Endodermal cell (in vitro differentiated cells): ENCODE measurements around the gene EEFSEC. TPM values are rescaled to one million over a fixed set of nuclear protein-coding genes. Genes with fewer than 3 reads are reported as not detected.

ENCODE experiments used
- DNase-seq: peaks from one replicate; pipeline ENCODE4 v3.0.0-alpha.2; 2017
- H3K27ac ChIP-seq: 2 replicates; pipeline ENCODE4 v1.5.1; 2013; ENCODE audit warnings: mild to moderate bottlenecking, low read depth, low read length, moderate library complexity
- H3K27me3 ChIP-seq: 2 replicates; pipeline ENCODE4 v1.6.1; 2013; ENCODE audit warnings: mild to moderate bottlenecking, low read length, moderate library complexity; ENCODE audit not compliant: insufficient read depth, control insufficient read depth, poor library complexity, severe bottlenecking
- H3K36me3 ChIP-seq: 2 replicates; pipeline ENCODE4 v1.7.0; 2013; ENCODE audit warnings: mild to moderate bottlenecking, low read length, moderate library complexity; ENCODE audit not compliant: control insufficient read depth, insufficient read depth
- H3K4me1 ChIP-seq: one replicate; pipeline ENCODE4 v1.7.0; 2013; ENCODE audit warnings: low read length; ENCODE audit not compliant: control insufficient read depth, insufficient read depth
- H3K4me3 ChIP-seq: 2 replicates; pipeline ENCODE4 v1.5.1; 2013; ENCODE audit warnings: mild to moderate bottlenecking, low read length, moderate library complexity
- H3K9ac ChIP-seq: 2 replicates; pipeline ENCODE4 v1.6.1; 2013; ENCODE audit warnings: mild to moderate bottlenecking, low read length, moderate library complexity; ENCODE audit not compliant: poor library complexity, severe bottlenecking; ENCODE audit errors: extremely low read depth
- H3K9me3 ChIP-seq: 2 replicates; pipeline ENCODE4 v1.6.1; 2013; ENCODE audit warnings: mild to moderate bottlenecking, low read length, moderate library complexity; ENCODE audit not compliant: control insufficient read depth
- H3K27ac Mint-ChIP-seq: 2 replicates; pipeline ENCODE4 v1.8.0; 2020; ENCODE audit warnings: mixed read lengths
- H3K27me3 Mint-ChIP-seq: 2 replicates; pipeline ENCODE4 v1.8.0; 2021; ENCODE audit warnings: mild to moderate bottlenecking, mixed read lengths; ENCODE audit not compliant: insufficient read depth
- H3K36me3 Mint-ChIP-seq: 2 replicates; pipeline ENCODE4 v1.8.0; 2020; ENCODE audit warnings: low read depth, mixed read lengths
- H3K4me1 Mint-ChIP-seq: 2 replicates; pipeline ENCODE4 v1.8.0; 2020; ENCODE audit warnings: mixed read lengths
- H3K4me3 Mint-ChIP-seq: 2 replicates; pipeline ENCODE4 v1.8.0; 2020; ENCODE audit warnings: mild to moderate bottlenecking, moderate library complexity, mixed read lengths
- H3K9me3 Mint-ChIP-seq: 2 replicates; pipeline ENCODE4 v1.8.0; 2020; ENCODE audit warnings: mild to moderate bottlenecking, mixed read lengths
- WGBS, 2 experiments: methylation state at CpG; one replicate each; pipeline versions ENCODE4 v1.1.5 to v1.1.7; 2013; ENCODE audit warnings: missing lambda C conversion rate in 2 of 2, mixed read lengths in 1 of 2; ENCODE audit not compliant: insufficient coverage in 1 of 2, insufficient read length in 1 of 2; 5-methylcytosine and 5-hydroxymethylcytosine counted together
- total RNA-seq, 2 donors: library from RNA; stranded (reverse); fragmentation: NEBNext Ultra II Directional in 1 of 2; extraction: Animal tissue kit (Norgen Biotek cat#: 25700) in 1 of 2; gene quantifications; 2 replicates in 1 of 2; 3 replicates in 1 of 2; pipeline ENCODE4 v1.2.1, GENCODE V29; 2021
- TF ChIP-seq, protein P1 (sequence below): fragments of 200-600 bp; sonication (generic); conservative IDR thresholded peaks from 2 replicates; pipeline ENCODE4 v1.5.0; 2021; ENCODE audit warnings: antibody characterized with exemption, mild to moderate bottlenecking

EEFSEC gene
- total RNA-seq, 2 donors from 2014 or later, result 11.9 to 15.8 TPM

DNA sequence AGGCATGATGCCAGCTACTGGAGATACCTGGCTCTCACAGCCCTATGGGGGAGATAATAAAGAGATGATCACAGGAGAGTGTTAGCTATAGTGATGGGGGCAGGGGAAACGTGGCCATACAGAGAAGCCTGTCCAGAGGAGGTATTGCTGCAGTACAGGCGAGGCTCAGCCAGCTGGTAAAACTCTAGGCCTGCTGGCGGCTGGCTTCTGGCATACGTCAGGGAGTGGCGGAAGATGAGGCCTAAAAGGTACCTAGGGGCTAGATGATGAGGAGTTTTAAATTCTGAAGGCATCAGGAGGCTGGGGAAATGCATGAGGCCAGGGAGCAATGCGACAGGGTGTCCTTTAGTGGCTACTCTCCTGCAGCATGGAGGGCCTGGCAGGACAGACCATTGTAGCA, 110.7 kb downstream of the EEFSEC start:
- no peak overlapping the region for H3K9ac ChIP-seq
- no peaks in the 10 kb centered on the region for H3K27me3 ChIP-seq
- H3K4me1 ChIP-seq, result no peaks in the 10 kb centered on the region
- no peaks in the 10 kb centered on the region for H3K4me1 Mint-ChIP-seq
- no peak overlapping the region for H3K4me3 Mint-ChIP-seq
- no peaks in the 10 kb centered on the region for H3K27me3 Mint-ChIP-seq
- no peak overlapping the region for H3K27ac Mint-ChIP-seq
- TF ChIP-seq, protein P1, sequence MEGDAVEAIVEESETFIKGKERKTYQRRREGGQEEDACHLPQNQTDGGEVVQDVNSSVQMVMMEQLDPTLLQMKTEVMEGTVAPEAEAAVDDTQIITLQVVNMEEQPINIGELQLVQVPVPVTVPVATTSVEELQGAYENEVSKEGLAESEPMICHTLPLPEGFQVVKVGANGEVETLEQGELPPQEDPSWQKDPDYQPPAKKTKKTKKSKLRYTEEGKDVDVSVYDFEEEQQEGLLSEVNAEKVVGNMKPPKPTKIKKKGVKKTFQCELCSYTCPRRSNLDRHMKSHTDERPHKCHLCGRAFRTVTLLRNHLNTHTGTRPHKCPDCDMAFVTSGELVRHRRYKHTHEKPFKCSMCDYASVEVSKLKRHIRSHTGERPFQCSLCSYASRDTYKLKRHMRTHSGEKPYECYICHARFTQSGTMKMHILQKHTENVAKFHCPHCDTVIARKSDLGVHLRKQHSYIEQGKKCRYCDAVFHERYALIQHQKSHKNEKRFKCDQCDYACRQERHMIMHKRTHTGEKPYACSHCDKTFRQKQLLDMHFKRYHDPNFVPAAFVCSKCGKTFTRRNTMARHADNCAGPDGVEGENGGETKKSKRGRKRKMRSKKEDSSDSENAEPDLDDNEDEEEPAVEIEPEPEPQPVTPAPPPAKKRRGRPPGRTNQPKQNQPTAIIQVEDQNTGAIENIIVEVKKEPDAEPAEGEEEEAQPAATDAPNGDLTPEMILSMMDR, result no peak
- no peak overlapping the region for H3K27ac ChIP-seq
- H3K9me3 Mint-ChIP-seq, result peaks cover 16% of the 10 kb centered on the region
- peaks cover 20% of the 10 kb centered on the region for H3K36me3 Mint-ChIP-seq
- WGBS, 2 experiments, result 93 to 94% methylated on average over 6 of the region's 6 CpGs
- no peak overlapping the region for H3K4me3 ChIP-seq
- no peak for DNase-seq
- peaks cover 19% of the 10 kb centered on the region for H3K9me3 ChIP-seq
- peaks cover 5% of the 10 kb centered on the region for H3K36me3 ChIP-seq

DNA sequence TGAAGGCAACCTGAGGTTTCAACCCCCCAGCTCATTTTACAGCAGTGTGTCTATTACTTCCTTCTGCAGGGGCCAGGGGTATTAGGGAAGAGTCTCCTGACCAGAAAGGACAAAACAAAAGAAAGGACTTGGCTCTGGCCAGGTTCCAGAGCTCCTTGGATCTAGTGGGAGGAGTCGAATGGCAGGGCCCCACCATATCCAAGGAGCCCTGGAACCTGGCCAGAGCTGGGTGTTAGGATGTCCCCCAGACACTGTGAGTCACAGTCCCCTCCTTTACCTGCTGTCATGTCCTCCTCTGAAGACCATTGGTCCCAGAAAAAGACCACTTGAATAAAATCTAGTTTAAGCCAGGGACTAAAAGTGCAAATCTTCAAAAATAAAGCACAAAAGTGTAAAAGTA, 113.2 kb downstream of the EEFSEC start:
- no peaks in the 10 kb centered on the region for H3K9me3 Mint-ChIP-seq
- H3K4me3 Mint-ChIP-seq, result no peak overlapping the region
- peaks cover 20% of the 10 kb centered on the region for H3K4me1 Mint-ChIP-seq
- 83% methylated on average over 1 of the region's 1 CpG; no CpG with 5 or more reads in 1 of the 2 experiments for WGBS, 2 experiments
- Histone ChIP-seq H3K4me3 (no peak overlapping the region), H3K27me3 (no peaks in the 10 kb centered on the region), H3K36me3 (peaks cover 5% of the 10 kb centered on the region), H3K27ac (no peak overlapping the region), H3K4me1 (peaks cover 21% of the 10 kb centered on the region), H3K9ac (no peak overlapping the region), H3K9me3 (no peaks in the 10 kb centered on the region)
- TF ChIP-seq, protein P1, result no peak
- H3K27me3 Mint-ChIP-seq, result no peaks in the 10 kb centered on the region
- DNase-seq, result no peak
- H3K27ac Mint-ChIP-seq, result no peak overlapping the region
- H3K36me3 Mint-ChIP-seq, result peaks cover 6% of the 10 kb centered on the region

DNA sequence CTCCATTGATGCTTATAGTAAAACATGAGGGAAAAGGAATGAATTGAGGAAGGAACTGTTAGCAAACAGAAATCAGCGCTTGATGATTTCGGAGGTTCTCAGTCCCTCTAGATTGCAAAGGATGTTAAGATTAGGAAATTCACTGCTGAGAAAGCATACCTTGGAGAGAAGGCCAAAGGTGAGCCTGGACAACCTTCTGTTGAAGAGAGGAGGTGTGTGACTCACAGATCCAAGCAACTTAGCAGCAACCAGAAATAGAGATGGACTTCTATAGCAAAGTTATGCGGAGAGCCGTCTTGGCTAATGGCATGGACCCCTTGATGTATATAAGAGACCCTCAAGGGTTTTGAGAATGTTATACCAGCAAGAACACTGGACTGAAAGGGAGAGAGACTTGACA, 114.3 kb downstream of the EEFSEC start:
- H3K27ac ChIP-seq, result no peak overlapping the region
- no peaks in the 10 kb centered on the region for H3K27me3 ChIP-seq
- H3K36me3 Mint-ChIP-seq, result peaks cover 6% of the 10 kb centered on the region

More for the DNA sequence above, 114.3 kb downstream of the EEFSEC start:
- DNase-seq, result peak; percentile 16
- Histone ChIP-seq H3K4me3 (no peak overlapping the region), H3K9ac (no peak overlapping the region), H3K4me1 (peaks cover 31% of the 10 kb centered on the region), H3K9me3 (no peaks in the 10 kb centered on the region), H3K36me3 (peaks cover 5% of the 10 kb centered on the region)
- Mint-ChIP-seq H3K4me1 (peaks cover 30% of the 10 kb centered on the region), H3K9me3 (no peaks in the 10 kb centered on the region), H3K27me3 (no peaks in the 10 kb centered on the region), H3K4me3 (no peak overlapping the region), H3K27ac (no peak overlapping the region)
- TF ChIP-seq, protein P1, result no peak
- 96 to 97% methylated on average over 3 of the region's 4 CpGs for WGBS, 2 experiments
